HG02763 (cell line): ENCODE data around the gene MTMR11.
"Not testable (repeated sequence)": the region's sequence is repeated elsewhere in the genome, so short reads cannot be mapped to it uniquely, and the experiment has no call there.

Experiments used
- ATAC-seq: cut with Tn5 transposase; IDR thresholded peaks from one replicate; pipeline ENCODE4 v1.9.1; 2021; ENCODE audit warnings: mild to moderate bottlenecking, moderate library complexity; ENCODE audit not compliant: unreplicated experiment

The MTMR11 gene

DNA sequence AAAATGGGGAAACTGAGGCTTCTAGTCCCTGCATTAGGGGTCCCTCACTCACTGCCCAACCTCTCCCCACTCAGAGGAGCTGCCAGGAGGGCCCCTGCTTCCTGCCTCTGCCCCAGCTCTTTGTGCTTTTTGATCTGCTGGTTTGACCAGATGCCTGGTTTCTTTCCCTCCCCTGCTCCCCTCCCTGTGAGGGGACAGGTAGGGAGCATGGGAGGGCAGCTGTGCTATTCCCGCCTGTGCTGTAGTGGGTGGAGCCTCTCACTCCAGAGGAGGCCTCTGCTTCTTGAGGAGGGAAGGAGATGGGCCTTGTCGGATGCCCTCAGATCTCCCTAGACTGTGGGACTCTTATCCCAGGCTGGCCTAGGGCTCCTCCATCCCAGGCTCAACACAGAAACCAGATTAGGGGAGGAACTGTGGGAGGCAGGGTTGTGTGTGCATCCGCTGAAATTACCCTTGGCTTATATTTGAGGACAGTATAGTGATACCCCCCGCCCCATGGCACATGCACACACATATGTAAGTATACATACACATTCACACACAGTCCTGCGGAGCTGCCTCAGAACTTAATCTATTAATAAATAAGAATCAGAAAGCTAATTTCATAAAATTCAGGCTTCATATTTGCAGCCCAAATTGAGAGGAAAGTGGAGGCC lies 32.7 kb downstream of the MTMR11 start:
- ATAC-seq = no peak

DNA sequence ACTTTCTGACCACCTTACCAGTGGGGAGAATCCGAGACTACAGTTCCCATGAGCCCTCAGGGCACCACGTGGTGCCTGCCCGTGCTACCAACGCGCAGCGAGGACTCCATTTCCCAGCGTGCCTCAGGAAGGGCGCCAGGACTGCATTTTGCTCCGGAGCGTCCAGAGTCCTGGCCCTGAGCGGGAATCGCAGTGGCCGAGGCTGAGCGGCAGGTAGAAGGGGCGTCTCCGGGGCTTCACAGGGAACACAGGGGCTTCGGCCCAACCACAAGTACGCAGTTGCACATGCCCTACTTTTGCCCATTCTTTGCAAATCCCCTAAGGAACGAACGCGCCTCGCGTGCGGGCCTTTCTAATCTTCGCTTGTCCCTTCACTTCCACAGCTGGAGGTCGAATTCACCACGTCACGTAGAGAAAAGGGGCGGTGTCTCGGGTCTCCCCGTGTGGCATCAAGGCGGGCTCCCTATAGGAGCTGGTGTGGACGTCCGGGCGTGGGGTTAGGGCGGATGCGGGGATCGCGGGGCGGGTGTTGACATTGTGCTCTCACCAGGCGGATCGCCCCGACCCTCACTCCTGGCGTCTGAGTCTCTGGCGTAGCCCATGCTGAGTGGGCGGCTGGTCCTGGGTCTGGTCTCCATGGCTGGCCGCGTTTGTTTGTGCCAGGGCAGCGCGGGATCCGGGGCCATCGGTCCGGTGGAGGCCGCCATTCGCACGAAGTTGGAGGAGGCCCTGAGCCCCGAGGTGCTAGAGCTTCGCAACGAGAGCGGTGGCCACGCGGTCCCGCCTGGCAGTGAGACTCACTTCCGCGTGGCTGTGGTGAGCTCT lies 37.0 kb downstream of the MTMR11 start, which contains the start of gene BOLA1:
Gene BOLA1, plus strand, starts transcription at position 109 of the 825 bp plus-strand sequence. Its CDS starts 492 bp downstream, at position 601.
- peak; percentile 98 for ATAC-seq

DNA sequence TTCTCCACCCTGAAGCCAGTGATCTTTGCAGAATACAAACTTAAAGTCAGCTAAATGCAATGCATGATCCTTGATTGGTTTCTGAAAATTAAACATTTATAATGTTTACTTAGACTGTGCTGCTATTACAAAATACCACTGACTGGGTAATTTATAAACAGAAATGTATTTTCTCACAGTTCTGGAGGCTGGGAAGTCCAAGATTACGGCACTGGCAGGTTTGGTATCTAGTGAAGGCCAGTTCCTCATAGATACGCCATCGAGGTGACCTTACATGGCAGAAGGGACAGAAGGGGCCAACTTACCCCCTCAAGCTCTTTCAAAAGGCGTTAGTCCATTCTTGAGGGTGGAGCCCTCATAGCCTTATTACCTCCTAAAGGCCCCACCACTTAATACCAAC lies 40.1 kb downstream of the MTMR11 start:
- no peak for ATAC-seq

DNA sequence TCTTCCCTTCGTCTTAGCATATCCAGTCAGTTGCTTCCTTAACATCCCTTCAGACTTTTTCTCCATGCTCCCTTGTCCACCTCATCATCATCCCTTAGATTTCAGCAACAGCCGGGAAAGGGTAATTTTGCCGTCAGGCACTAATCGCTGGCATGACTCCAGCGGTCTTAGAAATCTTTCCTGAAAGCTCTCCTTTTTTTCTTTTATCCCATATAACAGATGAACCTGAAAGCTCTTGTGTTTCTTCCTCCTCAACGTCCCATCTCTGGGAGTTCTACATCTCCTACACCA lies 47.7 kb downstream of the MTMR11 start:
- ATAC-seq = no peak

DNA sequence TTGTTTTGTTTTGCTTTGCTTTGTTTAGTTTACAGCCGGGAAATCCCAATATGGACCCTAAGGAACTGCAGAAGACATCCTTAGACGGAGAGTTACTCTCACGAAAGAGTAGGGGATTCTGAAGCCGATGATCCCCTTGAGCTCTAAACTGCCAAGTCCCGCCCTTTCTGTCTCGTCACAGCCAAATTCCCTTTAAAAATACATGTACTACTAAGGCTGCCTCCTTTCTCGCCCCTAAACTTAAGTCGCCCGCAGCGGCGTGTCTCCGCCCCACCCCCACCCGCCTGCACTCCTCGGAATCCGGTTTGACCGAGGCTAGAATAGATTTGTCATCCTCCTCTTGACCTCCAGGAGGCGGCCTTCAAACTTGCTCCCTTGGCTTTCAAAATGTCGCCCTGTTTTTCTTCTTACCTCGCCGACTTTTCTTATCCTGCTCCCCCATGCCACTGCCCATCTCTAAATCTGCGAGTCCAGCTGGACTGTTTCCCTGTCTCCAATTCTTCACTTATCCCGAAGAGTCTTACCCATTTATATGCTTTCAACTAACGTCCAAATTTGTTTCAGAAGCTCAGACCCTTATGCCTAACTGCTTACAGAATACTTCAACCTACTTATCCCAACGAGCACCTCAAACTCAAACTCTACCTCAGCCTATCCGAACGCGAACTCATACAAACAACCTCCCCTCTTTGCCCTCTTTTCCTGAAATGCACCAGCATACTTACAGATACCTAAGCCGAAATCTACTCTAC lies 48.3 kb downstream of the MTMR11 start:
- ATAC-seq = no peak

DNA sequence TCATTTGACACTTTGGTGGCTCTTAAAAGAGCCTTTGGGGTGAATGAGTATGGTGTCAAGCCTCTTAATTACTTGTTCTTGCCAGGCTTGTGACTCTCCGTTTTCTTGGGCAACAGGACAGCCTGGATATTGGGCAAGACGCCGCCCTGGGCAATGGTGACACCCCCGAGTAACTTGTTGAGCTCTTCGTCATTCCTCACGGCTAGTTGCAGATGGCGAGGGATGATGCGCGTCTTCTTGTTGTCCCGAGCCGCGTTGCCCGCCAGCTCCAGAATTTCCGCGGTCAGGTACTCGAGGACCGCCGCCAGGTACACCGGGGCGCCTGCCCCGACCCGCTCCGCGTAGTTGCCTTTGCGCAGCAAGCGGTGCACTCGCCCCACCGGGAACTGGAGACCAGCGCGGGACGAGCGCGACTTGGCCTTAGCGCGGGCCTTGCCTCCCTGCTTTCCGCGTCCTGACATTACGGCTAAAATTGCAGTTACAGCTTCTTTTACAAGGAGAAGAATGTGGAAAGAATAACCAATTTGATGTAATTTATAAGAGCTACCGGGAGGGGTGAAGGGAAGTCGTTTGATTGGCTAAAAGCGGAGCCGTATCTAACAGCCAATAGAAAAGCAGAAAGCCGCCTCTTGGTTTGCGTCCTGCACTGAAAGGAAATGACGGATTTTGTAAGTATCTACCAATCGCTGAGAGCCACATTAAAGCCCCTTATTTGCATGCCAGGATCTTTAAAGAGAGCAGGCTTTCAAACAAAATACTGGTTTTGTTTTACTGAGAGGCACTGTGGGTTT lies 49.0 kb downstream of the MTMR11 start:
- peak; percentile 43 for ATAC-seq

DNA sequence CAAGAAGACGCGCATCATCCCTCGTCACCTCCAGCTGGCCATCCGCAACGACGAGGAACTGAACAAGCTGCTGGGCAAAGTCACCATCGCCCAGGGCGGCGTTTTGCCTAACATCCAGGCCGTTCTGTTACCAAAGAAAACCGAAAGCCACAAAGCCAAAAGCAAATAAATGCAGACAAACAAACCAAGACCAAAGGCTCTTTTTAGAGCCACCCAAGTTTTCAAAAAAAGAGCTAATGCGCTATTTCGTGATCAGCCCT lies 49.6 kb downstream of the MTMR11 start:
- ATAC-seq = not testable (repeated sequence)

DNA sequence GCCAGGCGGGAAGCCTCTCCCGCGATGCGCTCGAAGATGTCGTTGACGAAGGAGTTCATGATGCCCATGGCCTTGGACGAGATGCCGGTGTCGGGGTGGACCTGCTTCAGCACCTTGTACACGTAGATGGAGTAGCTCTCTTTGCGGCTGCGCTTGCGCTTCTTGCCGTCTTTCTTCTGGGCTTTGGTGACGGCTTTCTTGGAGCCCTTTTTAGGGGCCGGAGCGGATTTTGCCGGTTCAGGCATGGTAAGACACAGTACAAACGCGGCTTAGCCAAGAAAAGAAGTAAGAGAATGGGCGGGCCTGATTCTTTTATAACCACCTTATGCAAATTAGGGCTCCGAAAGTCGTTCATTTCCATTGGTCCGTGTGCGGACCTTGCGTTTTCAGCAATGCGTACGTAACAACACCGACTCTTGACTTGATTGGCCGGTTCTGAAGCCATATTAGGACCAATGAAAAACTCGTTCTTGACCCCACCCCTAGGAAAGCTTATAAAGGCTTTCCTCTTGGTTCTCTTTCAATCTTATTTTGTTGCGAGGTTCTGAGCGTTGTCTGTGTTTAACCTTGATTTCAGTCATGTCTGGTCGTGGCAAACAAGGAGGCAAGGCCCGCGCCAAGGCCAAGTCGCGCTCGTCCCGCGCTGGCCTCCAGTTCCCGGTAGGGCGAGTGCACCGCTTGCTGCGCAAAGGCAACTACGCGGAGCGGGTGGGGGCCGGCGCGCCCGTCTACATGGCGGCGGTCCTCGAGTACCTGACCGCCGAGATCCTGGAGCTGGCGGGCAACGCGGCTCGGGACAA lies 50.1 kb downstream of the MTMR11 start:
- peak; percentile 59 for ATAC-seq

DNA sequence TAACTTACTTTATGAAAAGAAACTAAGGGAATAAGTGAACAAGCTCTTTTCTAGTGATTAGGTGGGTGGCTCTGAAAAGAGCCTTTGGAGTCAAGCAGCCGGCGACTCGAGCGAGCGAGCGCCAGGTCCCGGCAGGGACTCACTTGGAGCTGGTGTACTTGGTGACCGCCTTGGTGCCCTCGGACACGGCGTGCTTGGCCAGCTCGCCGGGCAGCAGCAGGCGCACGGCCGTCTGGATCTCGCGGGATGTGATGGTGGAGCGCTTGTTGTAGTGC lies 50.6 kb downstream of the MTMR11 start:
- not testable (repeated sequence) for ATAC-seq

DNA sequence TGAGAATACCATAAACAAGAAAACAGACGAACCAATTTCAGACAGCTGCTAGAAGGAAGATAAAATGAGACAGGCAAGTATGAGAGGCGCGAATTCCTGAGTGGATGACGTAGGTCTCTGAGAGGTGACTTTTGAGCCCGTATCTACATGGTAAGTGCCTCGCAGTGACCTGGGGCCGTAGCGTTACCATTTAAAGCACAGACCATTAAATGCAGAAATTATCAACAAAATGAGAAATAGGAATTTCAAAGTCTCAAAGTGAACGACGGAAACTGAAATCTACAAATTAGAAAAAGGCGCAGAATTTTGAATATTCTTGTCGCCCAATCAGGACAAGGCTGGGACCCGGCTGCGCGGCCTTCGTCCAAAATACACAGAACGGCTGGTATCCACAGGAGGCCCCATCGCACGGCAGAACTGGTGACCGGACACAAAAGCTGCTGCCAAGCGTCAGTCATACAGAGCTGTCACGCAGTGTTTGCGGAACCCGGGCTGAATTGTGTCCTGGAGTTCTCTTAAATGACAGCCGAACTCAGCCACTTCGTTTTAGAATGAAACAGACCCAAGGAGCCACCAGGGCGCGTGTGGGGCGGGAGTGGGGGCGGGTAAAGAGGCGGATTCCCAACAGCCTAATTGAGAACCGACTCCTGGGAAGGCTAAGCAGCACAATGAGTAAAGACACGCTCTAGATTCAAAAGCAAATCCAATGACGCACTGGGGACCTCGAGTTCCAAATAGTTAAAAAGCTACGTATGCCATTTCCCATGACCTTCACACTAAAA lies 51.1 kb downstream of the MTMR11 start:
- no peak for ATAC-seq

DNA sequence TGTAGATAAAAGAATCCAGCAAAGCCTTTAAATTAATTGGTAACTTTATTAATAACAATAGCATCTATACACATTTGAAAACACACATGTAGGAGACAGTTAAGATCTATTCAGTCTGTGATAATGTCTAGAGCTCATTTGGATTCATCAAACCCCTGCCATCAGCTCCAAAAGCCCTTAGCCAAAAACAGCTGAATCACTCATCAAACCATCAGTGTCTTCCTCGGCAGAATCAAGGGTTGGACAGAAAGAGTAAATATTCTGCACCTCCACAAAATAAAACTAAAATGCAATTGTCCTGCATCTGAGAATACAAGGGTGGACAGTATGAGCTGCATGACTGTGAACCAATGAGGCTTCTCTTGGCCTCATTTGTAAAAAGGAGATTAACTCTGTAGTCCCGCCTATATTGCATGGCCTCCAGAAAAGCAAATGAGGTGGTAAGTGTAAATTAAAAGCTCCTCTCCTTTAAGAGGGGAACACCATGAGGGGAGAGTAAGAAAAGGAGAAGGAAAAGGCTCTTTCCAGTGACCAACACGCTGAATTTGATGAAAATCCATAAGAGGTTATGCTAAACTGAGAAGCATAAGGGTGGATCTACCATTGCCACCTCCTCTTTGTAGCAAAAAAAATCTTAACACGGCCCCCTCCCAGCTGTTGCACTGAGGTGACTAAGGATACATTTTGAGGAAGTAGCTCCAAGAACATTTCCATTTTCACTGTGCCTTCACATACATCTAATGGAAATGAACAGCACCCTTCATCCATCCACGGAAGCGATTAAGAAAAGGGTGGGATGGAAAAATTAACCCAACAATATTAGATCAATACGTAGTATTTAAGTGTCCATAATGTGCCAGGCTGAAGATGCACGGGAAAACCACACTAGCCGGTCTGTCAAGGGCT lies 52.0 kb downstream of the MTMR11 start:
- ATAC-seq = no peak

DNA sequence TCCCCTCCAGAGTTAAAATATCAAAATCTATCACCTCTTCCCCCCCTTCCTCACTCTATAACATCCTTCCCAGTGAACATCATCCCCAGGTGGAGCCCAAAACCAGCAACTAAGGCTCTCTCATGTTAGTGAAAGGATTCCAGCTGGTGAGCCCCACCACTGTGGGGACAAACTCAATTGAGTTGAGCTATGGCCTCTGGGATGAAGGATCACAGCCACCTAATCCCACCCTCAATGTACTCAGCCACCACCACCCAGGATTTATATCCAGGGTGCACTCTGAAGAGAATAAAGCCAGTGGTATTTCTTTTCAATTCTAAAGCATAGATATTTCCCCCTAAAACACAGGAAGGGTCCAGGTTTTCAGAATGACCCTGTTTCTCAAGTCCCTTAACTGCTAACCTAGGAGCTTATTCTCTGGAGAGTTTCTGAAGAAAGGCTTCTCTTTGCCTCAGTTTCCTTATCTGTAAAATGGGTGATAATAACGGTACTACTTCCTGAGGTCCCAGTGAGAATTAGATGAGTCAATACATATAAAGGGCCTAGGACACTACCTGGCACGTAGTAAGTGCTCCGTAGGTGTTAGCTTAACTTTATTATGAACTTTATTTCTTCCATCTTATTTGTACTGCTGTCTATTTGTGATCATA lies 53.0 kb downstream of the MTMR11 start:
- no peak for ATAC-seq

DNA sequence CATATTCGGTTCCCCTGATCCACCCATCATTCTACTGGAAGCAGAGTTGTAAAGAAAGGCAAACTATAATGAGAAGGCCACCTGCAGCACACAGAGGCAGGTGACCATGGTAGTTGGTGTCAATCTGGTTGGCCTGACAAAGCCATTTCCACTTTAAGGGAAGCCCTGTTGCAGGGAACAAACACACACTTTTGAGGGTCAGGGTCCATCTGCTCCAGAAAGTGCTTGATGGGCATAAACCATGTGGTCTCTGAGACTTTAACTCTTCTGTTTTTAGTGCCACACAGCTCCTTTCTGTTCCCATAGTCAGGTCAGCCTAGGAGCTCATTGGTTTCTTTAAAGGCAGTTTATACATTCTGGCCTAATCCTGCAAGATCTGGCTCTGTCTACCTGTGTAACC lies 54.8 kb downstream of the MTMR11 start:
- ATAC-seq = no peak

DNA sequence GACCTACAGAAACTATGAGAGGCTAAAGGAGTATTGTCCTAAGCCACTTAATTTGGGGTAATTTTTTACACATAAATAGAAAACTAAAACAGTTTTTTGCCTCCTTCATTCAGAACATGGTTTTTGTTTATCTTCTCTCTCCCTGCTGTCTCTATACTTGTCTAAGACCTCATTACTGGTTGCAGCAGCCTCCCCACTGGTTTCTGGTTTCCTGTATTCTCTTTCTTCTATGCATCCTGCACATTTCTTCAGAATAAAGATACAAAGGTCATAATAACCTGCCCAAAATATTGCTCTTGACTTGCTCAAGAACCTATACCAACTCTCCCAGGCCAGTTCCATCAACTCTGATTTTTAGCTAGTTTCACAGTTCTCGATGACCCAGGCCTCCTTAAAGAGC lies 57.1 kb downstream of the MTMR11 start:
- no peak for ATAC-seq
